HG03039 (cell line): ENCODE measurements around the gene LMX1A.

Experiments used
- ATAC-seq: cut with Tn5 transposase; IDR thresholded peaks from one replicate; pipeline ENCODE4 v1.9.1; 2021; ENCODE audit warnings: mild to moderate bottlenecking, moderate library complexity; ENCODE audit not compliant: unreplicated experiment

LMX1A gene

DNA sequence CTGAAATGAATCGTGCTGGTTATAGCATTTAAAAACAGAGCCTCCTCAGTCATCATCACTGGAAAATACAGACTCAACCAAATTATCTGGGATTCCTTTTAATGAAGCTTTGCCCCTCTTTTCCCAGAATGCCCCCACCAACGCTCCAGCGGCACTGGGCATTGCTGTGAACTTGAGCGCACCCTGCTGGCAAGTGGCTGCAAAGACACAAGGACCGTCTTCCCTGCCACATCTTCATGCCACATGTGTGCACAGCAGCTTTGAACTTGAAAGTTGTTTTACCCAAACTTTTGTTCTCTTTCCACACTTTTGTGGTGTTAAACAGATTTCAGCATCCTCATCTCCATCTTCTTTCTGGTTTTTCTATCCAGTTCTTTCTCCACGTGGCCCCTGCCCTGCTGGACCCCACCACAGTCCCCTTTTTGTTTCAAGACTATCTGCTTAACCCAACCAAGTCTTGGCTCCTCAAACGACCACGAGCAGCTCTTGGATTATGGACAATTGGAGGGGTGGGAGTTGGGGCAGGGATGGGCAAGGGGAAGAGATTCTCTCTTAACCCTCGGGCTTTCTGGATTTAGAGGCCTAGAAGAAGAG, 12.8 kb upstream of the LMX1A start:
- ATAC-seq, result no peak

DNA sequence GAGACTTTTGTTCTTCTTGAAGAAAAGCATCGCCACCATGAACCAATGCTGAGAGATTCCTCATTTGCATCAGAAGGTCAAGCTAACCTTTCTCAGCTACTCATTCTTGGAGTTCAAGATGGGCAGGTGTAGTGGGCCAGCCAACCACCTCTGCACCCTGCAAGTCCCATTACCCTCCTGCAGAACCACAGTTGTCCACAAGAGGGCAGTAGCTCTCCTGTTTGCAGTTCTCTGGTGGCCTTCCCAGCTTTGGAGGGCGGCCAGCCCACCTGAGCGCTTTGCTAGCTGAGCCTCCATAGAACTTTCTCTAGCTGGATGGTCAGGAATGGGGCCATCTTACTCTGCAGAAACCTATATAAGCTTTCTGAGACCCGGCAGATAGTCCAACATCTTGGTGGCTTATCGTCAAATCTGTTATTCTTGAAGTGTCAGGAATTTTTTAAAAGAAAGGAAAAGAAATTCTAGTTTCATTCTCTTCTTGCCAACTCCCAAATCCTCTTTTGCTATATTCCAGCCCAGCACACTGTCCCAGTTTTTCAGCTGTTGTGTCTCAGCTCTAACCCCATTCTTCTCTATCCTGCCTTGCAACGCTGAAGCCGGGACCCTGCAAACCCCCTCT, 11.0 kb upstream of the LMX1A start:
- no peak for ATAC-seq

DNA sequence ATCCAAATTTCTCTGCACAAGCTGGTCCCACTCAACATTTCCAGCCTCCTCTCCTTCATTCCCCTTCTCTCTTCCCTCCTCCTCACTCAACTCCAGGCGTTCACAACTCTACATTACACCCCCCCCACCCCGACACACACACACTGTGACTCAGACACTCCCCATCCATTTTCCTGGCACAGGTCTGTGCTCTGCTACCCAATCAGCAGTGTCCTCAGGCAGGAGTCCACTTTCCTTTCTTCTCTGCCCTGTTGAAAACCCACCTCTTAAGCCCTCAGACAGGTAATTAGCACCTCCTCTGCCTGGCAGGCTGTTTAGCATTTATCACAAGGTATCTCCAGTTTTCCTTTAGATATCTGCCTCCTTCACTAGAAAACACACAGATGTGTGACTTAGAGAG, 8.8 kb upstream of the LMX1A start:
- no peak for ATAC-seq

DNA sequence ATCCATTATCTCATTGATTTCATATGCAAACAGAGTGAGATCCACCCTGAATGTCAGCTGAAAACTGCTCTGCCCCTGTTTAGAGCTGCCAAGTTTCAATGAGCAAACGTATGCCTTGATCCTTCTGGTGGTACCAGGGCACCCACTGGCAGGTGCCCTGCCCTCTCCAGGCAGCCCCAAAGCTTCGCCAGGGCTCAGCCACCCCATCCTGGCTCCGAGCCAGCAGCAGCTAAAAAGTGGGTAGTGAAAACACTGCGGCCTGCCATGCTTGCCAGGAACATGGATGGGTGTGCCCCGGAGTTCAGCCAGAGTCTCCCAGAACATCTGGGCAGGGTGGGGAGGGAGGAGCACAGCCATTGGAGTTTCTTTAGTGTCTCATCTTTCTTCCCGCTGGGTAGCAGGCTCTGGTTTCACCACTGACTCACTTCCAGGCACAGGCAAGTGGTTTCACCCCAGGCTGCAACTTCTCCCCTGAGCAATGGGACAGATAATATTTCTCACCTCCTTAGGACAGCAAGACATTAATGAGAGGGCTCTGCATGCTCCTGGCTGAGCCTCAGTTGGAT, 8.1 kb upstream of the LMX1A start:
- no peak for ATAC-seq

DNA sequence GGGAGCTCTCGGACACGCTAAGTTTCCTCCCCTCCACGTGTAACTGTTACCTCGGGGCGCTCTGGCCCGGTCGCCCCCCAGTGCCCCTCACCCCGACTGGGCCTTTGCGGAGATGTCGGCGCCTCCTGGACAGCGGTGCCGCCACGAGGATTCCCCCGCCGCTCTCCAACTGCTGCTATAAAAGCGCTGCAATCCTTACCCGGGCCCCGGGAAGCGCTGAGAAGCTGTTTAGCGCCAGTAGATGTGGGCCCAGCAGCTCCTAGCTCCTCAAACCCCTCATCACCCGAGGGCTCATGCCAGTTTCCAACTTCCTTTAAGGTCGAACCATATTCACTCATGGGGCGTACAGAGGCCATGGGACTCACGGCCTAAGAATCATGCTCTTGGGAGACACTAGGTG, 361 bp upstream of the LMX1A start:
- no peak for ATAC-seq

DNA sequence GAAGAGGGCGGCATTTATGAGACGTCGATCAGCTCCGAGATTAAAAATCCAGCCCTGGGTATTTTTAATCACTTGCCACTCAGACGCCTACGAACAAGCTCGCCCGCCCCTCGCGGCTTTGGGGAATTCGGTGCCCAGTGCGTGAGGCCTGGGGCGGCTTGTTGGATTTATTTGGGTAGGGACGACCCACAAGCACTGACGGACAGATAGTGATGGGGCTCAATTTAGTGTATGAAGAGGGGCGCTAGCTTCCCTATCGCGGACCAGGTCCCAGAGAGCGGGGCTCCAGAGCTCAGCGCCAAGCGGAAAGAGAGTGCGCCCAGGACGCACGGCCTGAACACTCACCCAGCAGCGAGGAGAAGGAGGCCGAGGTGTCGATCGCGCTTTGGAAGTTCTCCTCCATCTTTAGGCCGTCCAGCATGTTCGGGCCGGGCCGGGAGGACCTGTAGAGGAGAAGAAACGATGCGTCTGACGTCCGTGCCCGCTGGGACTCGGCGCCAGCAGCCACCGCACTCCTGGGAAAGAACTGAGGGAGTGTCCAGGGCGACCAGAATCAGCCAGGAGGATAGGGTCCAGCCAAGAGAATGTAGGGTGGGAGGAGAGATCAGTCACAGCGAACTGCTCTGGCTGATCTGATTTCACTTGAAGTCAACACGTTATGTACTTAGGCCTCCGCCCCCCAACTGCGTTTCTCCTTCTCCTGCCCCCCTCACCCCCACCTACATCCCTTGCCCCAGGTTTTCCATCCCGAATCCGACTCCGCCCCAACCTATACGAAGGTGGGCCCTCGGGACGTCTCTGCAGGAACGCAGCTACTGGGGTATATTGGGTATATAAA, 1.2 kb downstream of the LMX1A start:
- no peak for ATAC-seq

DNA sequence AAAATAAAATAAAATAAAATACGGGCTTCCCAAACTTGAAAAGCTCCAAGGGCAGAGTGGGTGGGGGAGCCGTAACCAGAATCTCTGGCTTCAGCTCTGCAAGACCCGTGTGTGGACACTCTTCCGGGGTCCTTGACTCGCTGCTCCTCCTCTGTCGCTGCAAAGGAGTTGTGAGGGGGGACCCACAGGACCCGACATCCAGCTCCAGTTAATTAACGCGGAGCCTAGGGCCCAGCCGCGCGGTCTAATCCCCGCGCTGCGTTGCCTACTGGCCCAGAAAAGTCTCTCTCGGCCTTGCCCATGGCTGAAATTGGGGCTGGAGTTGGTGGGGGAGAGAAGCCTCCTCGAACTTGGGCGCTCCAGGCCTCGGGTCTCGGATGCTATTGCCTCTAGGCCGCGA, 1.8 kb downstream of the LMX1A start:
- no peak for ATAC-seq

DNA sequence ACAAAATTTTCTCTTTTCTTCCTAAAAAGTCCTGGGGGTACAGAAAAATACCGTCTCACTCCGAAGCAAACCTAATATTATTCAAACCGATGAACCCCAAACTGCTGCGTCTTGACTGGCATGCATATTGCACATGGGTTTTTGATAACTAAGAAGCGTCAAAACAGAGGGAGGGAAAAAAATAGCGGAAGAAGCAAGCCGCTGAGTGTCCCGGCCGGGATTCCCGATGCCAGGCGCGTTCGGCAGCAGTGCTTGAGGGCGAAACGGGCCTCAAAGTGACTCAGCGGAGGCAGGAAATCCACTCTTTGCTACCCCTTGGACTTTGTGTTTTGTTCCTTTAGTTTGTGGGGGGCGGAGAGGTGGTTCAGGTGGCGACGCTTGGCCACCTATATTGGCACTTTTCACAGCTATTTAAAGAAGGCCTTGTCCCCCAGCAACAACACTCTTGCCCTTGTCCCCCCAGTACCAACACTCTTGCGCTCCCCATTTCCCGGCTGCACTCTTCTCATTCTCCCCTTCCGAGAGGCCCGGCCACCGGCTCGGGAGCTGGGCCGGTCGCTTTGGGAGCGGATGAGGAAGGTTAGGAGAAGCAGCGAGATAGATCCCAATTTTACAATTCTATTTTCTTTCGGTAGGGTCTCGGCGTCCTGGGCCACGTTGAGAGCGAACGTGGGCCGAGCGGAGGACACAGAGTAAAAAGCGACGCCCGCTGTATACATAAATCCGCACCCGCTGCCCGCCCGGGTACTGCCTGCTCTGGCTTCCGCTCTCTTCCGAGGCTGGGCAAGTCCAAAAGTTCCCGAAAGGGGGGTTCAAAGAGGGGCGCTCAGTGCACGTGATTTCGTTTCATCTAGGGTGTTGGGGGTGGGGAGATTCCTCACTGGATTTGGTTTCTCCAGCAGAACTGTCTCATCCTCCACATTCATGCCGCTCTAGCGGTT, 2.5 kb downstream of the LMX1A start:
- no peak for ATAC-seq

DNA sequence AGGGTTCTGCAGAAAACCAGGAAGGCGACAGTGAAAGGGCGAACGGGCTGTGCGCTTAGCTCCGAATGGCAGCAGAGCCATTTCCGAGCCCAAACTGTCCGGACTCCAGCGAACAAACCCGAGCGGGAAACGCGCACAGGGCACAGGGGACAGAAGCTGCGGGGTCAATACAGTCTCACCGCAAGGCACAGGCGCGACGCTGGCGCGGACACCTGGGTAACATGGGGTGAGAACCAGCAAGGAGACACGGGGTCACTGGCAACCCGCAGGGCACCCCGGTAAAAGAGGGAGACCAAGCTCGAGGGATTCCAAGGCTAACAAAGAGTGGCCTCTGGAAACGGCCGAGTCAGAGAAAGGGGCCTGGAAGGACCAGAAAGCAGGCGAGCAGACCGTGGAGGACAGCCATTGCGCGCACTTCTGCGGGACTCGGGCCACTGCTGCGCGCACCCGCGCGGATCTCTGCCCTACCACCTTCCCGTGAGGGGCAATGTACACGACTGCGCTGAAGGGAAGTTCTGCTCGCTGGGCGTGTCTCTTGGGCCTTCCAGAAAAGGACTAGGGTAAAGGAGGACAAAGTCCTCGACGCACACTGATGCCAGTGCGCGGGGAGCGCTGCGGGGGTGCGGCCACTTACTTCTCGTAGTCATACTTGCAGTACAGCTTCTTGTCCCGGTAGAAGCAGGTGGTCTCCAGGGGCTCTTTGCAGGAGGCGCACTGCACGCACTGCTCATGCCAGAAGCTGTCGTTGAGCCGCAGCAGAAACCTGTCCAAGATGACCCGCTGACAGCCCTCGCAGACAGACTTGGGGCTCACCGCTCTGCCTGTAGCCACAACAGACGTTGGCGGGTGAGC, 3.8 kb downstream of the LMX1A start:
- ATAC-seq, result no peak

DNA sequence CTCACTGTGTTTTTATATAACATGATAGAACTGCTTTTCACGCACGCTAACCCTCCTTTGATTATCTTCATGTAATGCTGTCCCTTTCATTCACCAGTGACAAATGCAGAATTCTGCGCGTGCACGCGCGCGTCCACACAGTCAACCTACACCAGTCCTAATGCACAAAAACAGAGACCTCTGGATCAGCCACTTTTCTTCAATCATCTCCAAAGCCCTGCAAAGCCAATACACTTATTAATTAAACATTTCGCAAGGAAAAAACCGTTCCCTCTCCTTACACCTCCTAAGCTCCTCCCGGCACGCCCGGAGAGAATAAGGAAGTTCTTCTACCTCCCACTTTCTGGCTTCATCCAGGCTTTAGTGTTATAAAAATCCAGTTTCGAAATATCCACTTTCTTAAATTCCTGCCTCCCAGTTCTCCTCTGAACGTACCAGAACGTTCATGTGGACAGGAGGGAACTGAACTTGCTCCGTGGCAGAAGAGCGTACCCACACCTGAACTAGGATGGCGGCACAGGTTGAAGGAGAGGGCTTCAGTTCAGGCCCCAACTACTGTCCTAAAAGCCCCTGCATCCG, 4.6 kb downstream of the LMX1A start:
- ATAC-seq, result no peak

DNA sequence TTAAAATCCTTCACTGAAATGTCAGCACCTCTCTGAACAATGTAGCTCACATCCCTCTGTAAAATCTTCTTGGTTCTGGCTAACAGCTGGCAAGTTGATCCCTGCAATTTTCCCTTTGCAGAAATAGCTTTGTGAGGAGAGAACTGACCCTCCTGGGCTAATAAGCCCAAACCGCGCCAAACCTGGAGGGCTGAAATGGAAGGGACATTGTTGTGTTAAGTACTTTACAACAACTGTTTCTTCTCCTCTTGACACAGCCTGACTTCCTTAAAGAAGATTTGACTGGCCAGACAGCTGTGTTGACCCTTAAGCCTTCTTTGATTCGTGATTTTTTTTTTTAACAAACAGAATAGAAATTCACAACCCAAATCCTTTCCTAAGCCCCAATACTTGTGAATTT, 5.7 kb downstream of the LMX1A start:
- no peak for ATAC-seq

DNA sequence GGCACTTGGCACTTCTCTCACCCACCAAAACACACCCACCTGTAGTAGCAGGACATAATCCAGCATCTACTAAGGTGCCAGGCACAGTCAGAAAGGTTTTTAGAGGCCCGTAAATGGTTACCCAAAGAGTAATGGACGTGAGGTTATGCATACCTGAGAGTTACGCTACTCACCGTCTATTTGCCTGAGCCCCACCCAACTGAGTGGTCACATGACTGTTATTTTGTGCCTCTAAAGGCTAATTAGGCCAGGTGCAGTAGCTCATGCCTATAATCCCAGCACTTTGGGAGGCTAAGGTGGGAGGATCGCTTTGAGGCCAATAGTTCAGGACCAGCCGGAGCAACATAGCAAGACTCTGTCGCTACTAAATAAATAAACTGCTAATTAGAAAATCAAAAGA, 11.0 kb downstream of the LMX1A start:
- no peak for ATAC-seq

DNA sequence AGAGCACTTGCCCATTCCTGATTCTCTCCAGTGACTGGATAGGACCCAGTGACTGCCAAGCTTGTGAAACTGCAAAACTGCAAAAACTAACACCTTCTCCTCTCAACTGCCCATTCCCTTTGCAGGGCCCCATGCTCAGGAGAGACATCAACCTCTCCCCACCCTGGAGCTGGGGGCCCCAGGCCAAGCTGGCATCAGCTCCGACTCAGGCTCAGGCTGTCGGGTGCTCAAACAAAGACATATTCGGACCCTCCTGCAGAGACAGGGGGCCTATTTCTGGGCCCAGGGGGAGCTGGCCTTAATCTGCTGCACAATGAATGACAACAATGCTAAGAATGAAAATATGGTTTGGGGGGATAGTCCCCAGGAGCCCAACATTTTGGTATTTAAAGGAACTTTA, 11.8 kb downstream of the LMX1A start:
- no peak for ATAC-seq

DNA sequence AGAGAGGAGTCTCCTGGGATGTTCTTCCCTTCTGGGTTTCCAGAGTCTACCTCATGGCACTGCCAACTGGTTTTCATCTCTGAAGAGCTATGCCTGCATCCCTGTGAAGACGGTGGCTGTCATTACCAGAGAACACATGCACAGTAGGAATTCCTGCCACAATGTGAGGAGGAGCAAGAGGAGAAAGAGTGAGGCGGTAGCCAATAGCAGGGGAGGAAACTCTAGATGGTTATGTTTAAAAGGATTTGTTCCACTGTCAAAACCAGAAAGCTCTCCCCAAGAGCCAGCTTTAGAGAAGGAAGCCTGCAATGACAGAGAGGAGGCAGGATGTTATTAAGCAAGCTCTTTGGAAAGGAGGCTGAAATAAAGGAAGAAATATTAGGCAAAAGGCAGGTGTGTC, 12.3 kb downstream of the LMX1A start:
- no peak for ATAC-seq

DNA sequence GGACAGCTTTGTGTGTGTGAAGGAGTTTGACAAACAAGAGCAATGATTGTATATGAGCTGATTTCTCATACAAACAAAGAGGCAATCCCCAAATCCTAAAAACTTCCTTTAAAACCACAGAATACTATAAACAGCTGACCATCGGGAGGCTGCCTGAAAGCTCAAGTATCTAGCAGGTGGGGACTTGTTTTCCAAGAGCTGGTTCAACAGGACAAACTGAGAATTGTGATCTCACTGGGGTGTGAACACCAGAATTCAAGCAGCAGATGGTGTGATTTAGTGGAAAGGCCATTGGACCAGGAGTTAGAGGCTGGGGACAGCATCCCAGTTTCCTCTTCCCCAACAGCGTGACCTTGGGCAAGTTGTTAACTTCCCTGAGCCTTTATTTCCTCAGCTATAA, 13.9 kb downstream of the LMX1A start:
- no peak for ATAC-seq

DNA sequence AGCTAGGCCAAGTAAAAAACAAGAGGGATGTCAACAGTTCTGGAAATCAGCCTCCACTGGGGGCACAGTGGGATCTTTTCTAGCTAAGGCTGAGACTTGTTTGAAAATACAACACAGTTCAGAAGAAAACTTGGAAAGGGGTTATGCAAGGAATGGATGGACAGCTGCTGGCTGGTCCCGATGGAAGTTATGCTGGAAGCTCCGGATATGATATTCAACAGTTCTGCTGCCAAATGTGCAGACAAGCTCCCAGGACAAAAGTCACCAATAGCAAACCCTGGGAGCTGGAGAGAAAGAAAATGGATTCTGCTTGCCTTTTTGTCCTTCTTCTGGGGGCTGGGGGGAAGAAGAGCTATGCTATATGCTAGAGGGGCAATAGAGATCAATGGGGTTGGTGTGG, 14.3 kb downstream of the LMX1A start:
- ATAC-seq, result no peak

DNA sequence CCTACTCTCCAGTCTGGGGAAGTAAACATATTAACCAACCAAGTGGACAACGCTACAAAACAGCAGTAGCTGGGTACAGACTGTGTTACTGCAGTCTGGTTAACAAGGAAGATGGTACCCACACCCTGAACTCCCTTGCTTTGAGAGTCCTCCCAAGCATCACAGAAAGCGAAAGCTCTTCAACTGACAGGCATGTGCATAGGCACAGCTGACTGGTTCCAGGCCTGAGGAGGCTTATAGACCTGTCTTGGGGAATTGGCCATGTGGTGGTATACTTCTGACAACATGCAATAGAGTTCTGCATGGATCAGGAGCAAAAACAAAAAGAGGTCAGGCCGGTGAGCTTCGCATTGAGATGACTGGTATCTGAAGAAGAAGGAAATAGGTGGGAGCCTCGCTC, 17.4 kb downstream of the LMX1A start:
- ATAC-seq, result no peak

DNA sequence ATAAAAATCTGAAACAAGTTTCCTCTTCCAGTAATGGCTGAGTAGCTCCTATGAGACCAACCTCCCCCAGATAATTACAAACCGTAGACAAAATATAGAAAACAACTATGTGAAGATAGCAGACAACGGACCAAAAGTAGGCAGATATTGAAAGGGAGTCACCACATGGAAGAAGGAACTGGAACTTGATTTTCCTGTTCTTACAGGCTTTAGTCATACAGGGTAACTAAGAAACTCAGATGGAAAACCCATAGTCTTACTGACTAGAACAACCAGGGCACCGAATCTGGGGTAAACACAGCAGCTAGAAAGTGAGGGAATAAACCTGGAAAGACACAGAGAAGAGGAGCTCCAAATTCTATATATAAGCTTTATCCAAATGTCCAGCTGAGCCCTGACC, 26.0 kb downstream of the LMX1A start:
- ATAC-seq, result no peak

DNA sequence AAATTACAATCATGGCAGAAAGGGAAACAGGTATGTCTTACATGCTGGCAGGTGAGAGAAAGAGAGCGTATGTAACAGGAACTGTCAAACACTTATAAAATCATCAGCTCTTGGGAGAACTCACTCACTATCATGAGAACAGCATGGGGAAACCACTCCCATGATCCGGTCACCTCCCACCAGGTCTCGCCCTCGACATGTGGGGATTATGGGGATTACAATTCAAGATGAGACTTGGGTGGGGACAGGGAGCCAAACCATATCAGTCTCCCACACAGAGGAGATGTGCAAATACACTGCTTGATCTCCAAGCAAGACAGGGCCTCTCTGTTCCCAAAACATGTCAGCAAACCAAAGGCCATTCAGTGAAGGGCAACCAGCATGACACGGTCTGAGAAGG, 27.4 kb downstream of the LMX1A start:
- no peak for ATAC-seq

DNA sequence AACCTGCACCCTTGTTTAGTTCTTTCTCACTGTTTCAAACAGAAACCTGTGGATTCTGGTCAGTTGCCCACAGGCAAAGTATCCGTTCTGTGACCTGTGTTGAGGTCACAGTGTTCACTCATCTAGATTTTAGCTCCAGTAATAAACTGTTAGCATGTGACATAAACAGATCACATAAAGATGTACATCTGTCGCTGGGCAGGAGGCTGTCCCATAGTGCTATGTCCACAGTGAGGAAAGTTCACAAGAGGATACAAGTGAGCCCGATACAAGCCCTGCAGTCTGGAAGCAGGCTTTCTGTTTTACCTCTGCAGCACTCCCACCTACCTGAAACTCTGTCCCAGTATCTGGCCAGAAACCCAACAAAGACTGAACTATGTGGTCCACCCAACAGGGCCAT, 28.4 kb downstream of the LMX1A start:
- ATAC-seq, result no peak
